Measurements from ENCODE around the gene SLPI.

The SLPI gene, protein sequence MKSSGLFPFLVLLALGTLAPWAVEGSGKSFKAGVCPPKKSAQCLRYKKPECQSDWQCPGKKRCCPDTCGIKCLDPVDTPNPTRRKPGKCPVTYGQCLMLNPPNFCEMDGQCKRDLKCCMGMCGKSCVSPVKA

GRCh38 chr20:45254383-45255262, at the start of gene SLPI:
SLPI (minus strand) TSS chr20:45254564; CDS start chr20:45254543, 21 bp downstream.
- no peak for DNase-seq (ENCODE audit: low read depth in 2 of 2)

DNA sequence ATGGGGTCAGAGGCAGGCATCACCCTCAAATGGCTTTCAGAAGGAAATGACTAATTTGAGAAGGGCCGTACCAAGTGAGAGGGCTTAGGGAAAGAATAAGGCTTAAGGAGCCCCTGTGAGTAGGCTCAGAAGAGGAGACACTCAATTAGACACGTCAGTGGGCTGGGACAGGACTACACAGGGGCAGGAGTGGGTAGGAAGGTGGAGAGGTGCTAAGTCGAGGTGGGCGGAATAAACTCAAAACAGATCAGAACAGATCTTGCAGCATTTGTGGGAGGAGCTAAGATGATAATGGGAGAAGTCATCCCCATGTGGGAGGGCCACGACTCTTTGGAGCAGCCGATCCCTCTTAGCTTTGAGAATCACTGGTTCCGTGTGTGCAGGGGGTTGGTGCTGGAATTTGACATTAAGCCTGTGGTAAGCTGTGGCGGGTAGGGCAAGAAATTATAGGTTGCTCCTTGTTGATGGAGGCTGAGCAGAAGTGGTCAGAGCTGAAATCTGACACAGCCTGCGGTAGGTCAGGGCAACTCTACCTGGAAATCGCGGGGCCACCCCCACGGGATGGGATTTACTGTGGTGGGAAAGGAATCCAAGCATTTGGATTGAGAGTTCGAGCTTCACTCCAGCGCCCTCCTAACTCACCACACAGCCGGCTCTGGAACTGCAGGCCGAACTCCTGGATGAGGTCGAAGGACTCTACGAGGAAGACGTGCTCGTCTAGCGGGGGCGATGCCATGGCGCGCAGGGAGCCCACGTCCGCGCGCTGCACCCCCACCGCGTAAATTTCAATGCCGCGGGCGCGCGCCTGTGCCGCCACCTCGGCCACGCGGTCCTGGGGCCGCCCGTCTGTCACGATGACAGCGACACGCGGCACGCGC, 49.5 kb upstream of the SLPI start:
- DNase-seq (ENCODE audit: low read depth in 2 of 2), result no peak

DNA sequence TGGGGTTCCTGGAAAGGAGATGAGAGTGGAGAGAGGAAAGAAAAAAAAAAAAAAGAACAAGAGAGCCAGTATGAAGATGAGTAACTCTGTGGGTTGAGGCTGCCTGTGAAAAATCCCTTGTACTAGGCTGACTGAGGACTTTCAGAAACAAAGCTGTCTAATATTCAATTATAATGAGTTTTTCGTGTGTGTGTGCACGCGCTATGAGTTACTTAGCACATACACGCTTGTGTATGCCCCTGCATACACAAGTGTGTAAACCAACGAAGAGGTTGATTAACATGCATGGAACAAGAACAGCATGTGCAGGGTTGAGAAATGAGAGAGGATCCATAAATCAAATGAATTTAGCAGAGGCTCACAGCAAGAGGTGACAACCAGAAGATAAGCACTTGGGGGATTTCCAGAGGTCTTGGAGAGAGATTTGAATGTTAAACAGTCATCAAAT, 47.5 kb upstream of the SLPI start:
- DNase-seq (ENCODE audit: low read depth in 2 of 2), result no peak

DNA sequence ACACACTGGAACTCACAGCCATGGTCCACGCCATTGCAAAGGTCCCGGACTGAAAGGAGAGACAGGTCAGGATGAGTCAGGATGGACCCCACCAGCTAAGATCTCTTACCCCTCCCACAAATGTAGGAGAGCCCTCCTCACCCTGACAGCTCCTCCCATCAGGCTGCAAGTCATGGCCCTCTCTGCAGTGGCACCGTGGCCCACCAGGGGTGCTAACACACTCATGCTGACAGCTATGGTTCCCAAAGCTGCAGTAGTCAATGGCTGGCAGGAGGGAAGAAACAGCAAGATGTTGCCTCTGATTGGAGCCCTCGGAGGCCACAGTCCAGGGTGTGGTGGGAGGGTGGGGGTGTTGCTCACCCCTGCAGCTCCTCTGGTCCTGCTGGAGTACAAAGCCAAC, 46.6 kb upstream of the SLPI start:
- peak; percentile 32 to 53 for DNase-seq (ENCODE audit: low read depth in 2 of 2)

DNA sequence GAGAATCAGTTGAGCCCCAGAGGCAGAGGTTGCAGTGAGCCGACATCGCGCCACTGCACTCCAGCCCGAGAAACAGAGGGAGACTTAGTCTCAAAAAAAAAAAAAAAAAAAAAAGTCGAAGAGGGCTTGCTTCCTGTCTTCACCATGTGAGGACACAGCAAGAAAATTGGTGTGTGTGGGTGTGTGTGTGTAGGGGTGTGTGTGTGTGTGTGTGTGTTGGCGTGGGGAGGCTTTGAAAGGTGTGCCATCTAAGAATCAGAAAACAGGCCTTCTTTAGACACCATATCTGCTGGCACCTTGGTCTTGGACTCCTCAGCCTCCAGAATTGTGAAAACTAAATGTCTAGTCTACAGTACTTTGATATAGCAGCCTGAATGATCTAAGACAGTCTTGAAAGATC, 45.4 kb upstream of the SLPI start:
- DNase-seq (ENCODE audit: low read depth in 2 of 2), result no peak

DNA sequence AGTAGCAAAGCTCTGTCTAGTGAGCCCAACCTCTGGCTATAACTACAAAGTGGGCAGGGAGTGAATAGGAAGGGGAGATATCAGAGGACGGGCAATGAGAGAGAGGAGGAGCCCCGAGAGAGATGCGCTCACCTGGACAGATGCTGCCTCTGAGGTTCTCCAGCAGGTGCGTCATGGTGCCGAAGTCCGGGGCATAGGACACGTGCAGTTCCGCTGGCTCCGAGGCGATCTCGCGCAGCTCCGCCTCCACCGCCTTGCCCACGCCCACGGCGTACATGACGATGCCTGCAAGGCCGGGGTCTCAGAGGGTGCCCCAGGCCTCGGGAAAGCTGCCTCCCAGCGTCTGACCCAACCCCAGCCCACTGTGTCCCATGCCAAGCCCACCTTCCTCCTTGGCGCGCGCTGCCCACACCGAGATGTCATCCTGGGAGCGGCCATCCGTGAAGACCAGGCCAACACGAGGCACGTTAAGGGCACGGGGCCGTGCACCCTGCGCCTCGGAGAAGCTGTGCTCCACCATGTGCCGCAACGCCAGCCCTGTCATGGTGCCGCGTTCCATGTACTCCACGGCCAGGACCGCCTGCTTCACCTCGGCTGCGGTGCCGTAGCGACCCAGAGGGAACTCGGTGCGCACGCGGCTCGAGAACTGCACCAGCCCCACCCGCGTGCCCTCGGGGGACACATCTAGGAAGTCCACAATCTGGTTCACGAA, 43.6 kb upstream of the SLPI start:
- no peak for DNase-seq (ENCODE audit: low read depth in 2 of 2)

- no peak for DNase-seq (ENCODE audit: low read depth in 2 of 2)
Measured at GRCh38 chr20:45294659-45295058, 40.3 kb upstream of the SLPI start.

- DNase-seq (ENCODE audit: low read depth in 2 of 2), result no peak
Measured at GRCh38 chr20:45294003-45294368, 39.6 kb upstream of the SLPI start.

DNA sequence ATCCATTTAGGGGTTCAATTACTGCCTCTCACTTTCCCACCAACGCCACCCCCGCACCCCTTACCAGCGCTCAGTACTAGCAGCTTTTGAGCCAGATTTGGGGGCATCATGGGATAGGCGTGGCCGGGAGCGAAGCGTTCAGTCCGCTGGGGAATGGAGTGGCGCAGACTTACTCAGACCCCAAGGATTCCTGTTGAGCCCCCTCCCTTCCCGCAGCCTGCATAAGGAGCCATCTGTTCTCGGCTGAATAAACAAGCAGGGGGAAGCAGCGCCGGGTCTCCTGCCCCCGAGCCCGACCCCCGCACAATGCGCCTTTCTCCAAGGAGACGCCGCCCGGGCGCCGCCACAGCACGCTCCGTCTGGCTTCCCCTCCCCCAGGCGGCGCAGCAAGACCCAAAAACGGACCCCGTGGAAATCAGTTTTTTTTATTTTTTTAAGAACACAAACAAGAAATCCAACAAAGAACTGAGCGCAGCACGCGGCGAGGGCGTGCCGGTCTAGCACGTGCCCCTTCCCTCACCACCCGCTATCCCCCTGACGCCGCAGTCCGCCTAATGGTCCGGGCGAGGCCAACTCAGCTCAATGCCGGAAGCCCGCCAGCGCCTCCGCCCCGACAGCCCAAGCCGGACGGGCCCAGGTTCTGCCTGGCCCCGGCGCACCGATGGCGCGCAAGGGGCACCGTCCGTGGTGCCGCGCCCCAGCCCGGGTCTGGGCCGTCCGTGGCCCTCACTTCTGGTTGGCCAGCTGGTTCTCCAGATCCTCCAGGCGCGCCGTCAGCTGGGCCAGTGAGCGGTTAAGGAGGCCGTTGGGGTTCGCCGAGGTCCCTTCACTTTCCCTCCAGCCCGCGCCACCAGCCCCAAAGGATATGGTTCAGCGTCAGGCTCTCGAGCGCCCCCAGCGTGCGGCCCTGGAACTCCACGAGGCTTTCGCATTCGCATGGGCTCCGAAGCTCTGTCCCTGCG, 39.0 kb upstream of the SLPI start:
- peak; percentile 82 to 90 for DNase-seq (ENCODE audit: low read depth in 2 of 2)

GRCh38 chr20:45292343-45292742, 38.0 kb upstream of the SLPI start:
- DNase-seq (ENCODE audit: low read depth in 2 of 2), result no peak

- no peak for DNase-seq (ENCODE audit: low read depth in 2 of 2)
Measured at GRCh38 chr20:45291526-45291925, 37.2 kb upstream of the SLPI start.

- peak; percentile 45 to 62 for DNase-seq (ENCODE audit: low read depth in 2 of 2)
Measured at GRCh38 chr20:45290677-45291355, 36.5 kb upstream of the SLPI start.

- no peak for DNase-seq (ENCODE audit: low read depth in 2 of 2)
Measured at GRCh38 chr20:45289942-45290676, 35.7 kb upstream of the SLPI start.

GRCh38 chr20:45288860-45289259, 34.5 kb upstream of the SLPI start:
- no peak for DNase-seq (ENCODE audit: low read depth in 2 of 2)

DNA sequence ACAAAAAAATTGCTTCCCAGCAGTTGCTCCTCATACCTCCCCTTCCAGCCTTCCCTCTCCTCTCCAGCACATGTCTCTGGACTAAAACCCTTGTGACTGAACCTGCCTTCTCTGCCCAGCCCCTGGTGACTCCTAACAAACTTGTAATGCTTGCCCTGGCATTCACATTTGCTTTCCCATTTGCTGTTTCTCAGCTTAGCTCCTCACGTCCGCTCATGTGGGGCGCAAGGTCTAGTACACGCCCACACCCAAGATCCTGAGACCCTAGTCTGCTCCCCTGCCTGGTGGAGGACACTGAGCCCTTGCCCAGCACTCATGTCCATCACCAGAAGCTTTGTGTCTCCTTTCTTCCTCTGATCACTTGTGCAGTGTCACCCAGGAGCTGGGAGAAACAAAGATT, 34.0 kb upstream of the SLPI start:
- no peak for DNase-seq (ENCODE audit: low read depth in 2 of 2)

DNA sequence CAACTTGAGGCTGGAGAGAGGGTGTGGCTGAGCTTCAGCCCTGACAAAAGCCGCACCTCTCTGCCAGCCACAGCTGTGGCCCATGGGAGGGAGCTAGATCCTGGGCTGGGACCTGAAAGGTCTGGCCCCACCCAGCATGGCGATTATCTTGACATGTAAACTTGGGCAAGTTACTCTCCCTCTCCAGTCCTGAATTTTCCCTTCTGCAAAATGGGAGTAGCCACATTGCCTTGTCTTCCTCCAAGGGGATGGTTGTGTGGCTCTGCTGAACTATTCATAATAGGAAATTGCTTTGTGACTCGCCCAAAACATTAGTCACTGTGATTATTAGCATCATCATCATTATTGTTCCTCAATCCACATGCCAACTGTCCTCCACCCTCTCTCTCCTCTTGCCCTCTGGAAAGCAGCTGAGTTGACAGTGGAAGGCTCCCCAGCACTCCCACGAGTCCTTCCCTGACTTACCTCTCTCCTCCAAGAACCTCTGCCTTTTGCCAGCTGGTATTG, 29.2 kb upstream of the SLPI start:
- DNase-seq (ENCODE audit: low read depth in 2 of 2), result no peak

GRCh38 chr20:45282700-45283550, 28.6 kb upstream of the SLPI start:
- DNase-seq (ENCODE audit: low read depth in 2 of 2), result no peak

GRCh38 chr20:45279992-45280391, 25.6 kb upstream of the SLPI start:
- no peak for DNase-seq (ENCODE audit: low read depth in 2 of 2)
